ENCODE data around the gene TAS2R50.
"Not testable (repeated sequence)": the region's sequence is repeated elsewhere in the genome, so short reads cannot be mapped to it uniquely, and the experiment has no call there.

TAS2R50 gene, protein sequence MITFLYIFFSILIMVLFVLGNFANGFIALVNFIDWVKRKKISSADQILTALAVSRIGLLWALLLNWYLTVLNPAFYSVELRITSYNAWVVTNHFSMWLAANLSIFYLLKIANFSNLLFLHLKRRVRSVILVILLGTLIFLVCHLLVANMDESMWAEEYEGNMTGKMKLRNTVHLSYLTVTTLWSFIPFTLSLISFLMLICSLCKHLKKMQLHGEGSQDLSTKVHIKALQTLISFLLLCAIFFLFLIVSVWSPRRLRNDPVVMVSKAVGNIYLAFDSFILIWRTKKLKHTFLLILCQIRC

DNA sequence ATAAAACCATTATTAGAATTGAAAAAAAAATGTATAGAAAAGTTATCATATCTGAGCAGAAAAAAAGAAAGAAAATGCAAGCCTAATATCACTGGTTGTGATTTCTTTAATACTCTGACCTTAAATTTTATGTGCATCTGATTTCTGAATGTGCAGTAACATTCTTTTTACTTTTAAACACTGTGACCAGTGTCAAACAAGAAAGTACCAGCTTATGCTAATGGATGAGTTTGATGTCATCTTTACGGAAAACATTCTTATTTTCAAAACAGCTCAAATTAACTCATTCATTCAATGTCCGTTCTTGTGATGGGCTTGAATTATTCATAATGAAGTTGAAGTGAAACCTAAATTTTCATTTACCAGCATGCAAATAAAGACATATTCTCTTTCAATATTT lies at the start of gene TAS2R50:
TSS of gene TAS2R50 (minus strand) at position 101 of the 400 bp plus-strand sequence. CDS start at position 49, 52 bp downstream.
- no peak for DNase-seq

DNA sequence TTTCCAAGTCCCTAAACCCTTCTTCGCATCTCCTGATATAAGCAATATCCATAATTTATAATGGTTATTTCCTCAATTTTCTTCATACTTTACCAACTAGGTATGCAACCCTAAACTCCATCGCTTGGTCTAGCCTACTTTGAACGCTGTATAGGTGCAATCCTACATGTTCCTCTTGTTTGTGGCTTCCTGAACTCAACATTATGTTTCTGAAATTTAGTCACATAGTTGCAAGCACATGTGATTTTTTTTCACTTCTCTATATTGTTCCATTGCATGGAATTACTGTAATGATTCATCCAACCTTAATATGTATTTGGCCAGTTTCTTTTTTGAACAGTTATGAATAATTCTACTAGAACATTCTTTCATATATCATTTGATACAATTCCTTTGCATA lies 47.2 kb upstream of the TAS2R50 start:
- not testable (repeated sequence) for DNase-seq

DNA sequence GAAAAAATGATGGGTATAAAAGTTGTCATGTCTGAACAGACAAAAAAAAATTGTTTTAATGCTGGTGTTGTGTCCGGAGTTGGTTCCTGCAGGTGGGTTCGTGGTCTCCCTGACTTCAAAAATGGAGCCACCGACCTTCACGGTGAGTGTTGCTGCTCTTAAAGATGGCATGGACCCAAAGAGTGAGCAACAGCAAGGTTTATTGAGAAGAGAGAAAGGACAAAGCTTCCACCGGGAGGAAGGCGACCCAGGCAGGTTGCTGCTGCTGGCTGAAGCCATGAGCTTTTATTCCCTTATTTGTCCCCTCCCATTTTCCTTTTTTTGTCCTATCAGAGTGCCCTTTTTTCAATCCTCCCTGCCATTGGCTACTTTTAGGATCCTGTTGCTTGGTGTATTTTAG lies 44.6 kb upstream of the TAS2R50 start, which contains the start of gene TAS2R31:
TSS of gene TAS2R31 (minus strand) at position 101 of the 400 bp plus-strand sequence. CDS start at position 29, 72 bp downstream.
- no peak for DNase-seq

DNA sequence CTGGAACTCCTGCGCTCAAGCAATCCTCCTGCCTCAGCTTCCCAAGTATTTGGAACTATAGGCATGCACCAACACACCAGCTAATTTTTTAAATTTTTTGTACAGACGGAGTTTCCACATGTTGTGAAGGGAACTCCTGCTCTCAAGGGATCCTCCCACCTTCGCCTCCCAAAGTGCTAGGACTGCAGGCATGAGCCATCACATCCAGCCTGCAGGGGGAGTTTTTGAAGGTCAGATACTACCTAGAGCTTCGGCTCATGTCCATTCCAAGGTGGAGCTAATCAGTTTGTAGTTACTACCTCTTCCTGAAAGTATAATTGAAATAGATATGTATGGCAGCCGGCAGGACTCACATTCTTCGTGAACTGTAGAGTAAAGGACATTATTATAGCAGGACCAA lies 39.4 kb upstream of the TAS2R50 start:
- no peak for DNase-seq

DNA sequence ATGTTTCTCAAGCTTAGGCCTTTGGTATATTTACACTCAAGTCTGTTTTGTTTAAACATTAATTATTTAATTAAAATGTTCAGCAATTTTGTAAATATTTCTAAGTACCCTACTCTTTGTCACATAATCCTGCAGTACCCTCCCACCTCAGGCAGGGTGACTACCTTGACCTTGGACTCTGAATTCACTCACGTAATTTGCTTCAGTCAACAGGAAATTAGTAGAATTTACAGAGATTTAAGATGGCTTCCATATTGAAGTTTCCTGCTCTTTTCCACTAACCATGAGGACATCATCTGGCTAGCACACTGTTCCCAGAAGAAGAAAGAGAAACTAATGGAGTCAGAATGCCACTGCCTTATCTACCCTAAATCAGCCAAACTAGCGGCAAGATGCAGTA lies 36.7 kb upstream of the TAS2R50 start:
- DNase-seq = no peak

DNA sequence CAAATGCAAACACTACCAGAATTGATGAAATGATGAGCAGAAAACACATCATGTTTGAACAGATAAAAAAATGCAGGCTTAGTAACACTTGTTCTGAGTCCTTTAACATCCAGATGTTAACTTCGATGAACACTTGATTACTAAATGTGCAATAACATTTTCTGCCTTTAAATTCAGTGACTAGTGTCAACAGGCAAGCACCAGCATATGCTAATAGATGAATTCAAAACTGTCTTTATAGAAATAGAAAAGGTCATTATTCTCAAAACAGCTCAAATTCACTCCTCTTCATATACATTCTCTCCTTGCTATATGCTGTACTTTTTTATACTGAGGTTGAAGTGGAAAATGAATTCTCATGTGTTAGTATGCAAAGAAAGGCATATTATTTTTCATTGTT lies 35.8 kb upstream of the TAS2R50 start, which contains the start of gene TAS2R19:
TSS of gene TAS2R19 (minus strand) at position 101 of the 400 bp plus-strand sequence. CDS start at position 52, 49 bp downstream.
- DNase-seq = no peak

DNA sequence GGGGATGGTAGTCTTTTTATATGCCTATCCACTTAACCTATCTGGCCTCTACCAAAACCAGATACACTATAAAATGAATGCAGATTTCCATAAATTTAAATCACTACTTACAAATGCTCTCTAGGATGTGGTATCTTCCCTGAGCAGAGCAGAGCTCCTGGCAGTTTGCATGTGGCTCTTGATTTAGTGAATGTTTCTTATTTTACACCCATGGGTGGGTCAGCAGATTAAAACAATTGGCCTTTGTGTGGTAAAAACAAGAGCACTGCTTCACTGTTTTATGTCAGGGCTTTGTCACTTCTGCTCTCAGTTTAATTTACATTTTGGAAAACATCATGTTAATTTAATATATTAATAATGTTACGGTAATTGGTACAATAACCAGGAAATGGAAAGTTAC lies 30.2 kb upstream of the TAS2R50 start:
- no peak for DNase-seq

DNA sequence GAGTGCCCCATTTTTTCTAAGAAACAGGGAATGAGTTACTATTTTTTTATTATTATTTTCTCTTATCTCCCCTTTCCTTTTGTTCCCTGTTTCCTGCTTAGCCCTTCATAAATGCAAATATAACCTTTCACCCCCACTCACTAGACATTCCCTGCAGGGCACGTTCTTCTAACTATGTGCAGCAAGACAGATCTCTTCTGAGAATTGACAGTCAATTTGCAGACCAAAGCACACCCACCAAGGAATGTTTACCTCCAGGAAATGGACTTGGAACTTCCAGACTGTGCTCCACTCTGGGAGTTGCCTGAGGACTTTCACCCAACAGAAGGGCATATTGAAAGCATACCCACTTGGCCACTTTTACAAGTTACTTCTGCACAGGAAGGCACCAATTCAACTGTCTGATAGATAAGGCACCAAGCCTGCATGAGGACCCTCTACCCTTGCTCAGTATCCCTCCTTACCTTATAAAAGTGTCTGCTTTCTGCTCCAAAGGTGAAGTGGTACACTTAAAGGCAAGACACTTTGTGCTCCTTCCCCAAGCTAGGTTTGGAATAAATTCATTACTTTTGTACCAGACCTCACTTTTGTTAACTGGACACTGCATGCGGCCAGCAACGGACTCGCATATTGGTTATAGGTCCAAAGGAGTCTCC lies 29.2 kb upstream of the TAS2R50 start:
- no peak for DNase-seq

DNA sequence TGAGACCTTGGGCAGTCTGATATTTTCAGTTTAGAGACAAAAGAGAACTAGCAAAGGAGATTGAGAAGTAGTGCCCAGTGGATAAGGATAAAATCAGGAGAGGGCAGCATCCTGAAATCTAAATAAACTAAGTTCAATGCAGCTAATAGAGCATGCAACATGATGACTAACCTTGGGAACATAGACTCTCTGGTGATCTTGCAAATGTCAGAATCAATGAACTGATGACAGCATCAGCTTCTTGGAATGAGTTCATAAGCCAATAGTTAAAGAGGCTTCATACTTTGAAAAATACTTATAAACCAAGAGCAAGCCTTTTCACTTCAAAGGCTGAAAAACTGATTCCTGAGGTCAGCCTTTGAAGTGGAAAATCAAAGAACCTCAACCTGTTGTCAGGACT lies 27.5 kb upstream of the TAS2R50 start:
- no peak for DNase-seq

DNA sequence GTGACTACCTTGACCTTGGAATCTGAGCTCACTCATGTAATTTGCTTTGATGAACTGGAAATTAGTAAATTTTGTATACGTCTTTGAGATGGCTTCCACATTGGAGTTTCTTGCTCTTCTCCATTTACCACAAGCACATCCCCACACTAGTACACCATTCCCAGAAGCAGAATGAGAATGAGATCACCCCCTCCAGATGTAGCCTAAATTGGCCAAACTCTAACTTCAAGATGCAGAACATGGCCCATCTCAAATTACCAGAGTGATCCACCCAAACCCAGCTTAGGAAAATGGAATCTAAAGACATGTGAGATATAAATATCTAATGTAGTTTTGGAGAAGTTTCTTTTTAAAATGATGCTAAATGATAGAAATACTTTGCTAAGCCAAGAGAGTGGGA lies 20.9 kb upstream of the TAS2R50 start:
- no peak for DNase-seq

DNA sequence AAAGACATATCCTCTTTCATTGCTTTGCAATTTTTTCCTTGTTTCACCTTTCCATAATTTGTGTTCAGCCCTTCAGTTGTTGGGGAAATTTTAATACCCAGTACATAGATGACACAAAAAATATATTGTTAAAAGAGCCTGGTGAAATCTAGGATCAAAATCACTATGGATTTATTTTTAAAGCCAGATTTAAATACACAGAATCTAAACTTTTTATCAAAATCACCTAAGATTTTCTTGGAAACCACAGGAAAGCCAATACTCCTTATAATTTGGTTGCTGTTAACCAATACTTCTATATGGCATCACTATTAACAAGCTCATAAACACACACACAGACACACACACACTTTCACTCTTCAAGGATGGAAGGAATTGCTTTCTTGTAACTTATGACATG lies 11.5 kb upstream of the TAS2R50 start, which contains the start of gene TAS2R20:
TSS of gene TAS2R20 (minus strand) at position 101 of the 400 bp plus-strand sequence. CDS start 429 bp downstream, outside the sequence.
- no peak for DNase-seq

DNA sequence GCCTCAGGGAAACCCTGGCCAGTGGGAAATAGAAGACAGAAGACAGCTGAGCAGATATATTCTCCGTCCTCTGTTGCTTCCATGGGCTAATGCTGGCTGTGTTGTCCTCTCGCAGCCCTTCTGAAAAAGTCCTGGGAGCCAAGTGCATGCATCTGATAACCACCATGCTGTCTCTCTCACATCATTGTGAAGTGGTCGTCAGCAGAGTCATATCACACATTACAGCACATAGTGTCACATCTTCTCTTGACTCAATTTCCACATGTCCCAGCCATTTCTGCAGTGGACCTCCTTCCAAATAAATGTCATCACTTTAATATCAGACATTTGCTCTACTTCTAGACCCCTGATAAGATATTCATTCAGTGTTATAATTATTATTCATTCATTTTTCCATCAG lies 7.6 kb upstream of the TAS2R50 start:
- DNase-seq = no peak

DNA sequence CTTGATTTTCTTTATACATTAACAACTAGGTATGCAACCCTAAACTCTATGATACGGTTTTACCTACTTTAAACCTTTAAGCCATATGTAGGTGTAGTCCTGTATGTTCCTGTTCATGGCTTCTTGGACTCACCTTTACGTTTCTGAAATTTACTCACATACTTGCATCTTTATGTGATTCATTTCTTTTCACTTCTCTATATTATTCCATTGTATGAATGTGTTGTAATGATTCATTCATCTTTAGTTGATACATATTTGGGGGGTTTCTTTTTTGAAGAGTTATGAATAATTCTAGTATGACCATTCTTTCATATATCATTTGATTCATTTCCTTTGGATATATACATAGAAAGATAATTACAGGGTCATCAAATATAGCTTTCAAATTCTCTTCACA lies 2.4 kb upstream of the TAS2R50 start:
- no peak for DNase-seq

DNA sequence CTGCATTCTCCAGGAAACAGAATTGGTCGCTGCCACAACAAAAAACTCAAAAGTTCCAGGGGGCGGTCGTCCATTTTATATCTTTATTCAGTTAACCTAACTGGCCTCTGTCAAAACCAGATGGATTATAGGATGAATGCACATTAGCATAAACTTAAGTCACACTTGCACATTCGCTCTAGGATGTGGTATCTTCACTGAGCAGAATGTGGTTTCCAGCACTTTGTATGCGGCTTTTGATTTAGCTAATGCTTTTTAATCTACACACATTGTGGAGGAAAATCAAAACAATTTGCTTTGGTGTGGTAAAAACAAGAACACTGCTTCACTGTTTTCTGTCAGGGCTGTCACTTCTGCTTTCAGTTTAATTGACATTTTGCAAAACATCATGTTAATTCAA lies 4.5 kb downstream of the TAS2R50 start:
- DNase-seq = peak in 1 of 2 experiments; percentile 6

DNA sequence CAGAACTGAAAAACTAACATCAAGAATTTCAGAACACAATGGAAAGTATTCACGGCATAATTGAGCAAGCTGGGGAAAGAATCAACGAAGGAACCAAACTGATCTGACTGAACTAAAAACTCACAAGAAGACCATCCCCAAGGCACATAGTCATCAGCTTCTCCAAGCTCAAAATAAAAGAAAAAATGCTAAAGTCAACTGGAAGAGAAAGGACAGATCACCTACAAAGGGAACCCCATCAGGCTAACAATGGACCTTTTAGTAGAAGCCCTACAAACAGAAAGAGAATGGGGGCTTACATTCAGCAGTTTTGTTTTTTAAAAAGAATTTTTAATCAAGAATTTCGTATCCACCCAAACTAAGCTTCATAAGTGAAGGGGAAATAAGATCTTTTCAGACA lies 11.7 kb downstream of the TAS2R50 start:
- no peak for DNase-seq

DNA sequence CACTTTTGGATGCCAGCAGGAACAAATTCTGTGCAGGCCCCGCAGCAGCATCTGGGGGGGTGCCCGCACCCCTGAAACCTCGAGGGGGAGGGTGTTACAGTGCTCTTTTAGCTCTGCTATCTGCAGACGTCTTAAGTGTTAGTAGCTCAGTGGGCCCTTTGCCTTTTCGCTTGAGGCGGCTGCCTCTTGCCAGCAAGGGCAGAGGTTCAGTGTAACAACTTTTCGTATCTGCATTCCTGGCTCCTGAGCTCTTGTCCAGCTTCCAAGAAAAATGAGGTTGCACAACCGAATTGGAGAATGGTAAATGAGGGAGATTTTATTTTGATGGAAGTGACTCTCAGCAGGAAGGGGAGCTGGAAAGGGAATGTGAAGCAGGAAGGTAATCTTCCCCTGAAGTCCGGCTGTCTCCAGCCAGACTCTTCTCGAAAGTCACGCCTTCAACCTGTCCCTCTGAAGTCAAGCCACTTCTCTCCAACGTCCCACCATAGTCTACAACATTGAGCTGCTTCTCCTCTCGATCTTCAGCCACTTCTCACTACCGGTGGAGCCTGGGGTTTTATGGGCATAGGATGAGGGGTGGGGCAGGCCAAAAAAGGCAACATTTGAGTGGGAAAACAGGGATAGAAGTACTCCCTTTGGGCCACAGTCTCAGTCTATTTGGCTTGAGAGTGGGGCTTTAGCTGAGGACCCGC lies 17.8 kb downstream of the TAS2R50 start:
- DNase-seq = no peak

DNA sequence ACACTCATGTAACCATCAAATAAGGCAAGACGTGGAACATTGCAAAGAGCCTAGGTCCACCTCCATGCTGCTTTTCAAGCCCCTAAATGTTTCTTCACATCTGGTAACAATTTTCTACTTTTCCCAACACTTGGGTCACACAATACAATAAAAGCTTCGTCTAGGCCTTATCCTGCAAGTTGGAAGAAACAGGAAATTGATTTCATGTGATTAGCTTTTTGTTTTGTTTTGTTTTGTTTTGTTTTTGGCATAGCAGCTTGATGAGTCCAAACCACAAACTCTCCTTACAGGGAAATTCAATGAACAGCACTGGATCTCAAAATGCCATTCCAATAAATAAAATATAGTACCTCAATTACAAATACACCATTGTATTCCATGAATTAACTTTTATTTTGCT lies 19.3 kb downstream of the TAS2R50 start:
- DNase-seq = no peak

DNA sequence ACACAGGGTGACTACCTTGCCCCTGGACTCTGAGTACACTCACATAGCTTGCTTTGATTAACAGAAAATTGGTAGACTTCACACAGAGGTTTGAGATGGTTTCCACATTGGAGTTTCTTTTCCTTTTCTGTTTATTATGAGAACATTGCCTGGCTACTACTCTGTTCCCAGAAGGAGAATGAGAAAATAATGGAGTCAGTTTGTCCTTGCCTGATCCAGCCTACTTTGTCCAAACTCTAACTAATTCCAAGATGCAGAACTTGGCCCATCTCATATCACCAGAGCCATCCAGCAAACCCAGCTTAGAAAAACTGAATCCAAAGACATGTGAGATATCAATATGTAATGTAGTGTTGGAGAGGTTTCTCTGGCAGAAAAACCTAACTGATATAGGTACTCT lies 20.4 kb downstream of the TAS2R50 start:
- DNase-seq = no peak

DNA sequence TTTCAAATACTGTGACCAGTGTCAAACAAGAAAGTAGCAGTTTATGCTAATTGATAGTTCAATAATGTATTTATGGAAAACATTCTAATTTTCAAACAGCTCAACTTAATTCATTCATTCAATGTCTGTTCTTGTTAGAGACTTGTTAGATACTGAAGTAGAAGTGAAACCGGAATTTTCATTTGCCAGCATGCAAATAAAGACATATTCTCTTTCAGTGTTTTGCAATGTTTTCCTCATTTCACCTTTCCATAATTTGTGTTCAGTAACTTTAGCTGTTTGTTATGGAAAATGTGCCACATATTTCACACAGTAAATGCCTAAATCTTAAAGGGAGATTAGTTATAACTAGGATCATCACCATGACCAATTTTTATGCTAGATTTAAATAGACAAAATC lies 21.2 kb downstream of the TAS2R50 start:
- no peak for DNase-seq

DNA sequence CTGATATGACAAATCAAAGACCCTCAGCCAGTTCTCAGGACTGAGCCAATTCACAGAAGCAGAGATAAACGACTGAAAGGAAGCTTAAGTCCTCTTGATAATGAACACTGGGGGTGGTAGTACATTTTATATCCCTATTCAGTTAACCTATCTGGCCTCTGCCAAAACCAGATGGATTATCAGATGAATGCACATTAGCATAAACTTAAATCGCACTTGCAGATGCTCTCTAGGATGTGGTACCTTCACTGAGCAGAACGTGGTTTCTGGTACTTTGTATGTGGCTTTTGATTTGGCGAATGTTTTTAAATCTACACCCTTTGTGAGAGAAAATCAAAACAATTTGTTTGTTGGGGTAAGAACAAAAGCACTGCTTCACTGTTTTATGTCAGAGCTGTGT lies 26.5 kb downstream of the TAS2R50 start:
- no peak for DNase-seq

DNA sequence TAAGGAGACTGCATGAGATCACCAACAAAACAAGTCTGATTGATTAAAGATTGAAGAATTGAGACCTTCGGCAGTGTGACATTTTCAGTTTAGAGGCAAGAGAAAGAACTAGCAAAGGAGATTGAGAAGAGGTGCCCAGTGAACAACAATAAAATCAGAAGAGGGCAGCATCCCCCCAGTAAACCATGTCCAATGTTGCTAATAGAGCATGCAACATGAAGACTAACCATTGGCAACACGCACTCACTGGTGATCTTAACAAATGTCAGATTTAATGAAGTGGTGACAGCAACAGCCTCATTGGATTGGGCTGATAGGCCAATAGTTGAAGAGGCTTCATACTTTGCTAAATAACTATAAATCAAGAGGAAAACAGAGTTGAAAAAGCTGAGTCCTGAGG lies 26.9 kb downstream of the TAS2R50 start:
- DNase-seq = no peak

DNA sequence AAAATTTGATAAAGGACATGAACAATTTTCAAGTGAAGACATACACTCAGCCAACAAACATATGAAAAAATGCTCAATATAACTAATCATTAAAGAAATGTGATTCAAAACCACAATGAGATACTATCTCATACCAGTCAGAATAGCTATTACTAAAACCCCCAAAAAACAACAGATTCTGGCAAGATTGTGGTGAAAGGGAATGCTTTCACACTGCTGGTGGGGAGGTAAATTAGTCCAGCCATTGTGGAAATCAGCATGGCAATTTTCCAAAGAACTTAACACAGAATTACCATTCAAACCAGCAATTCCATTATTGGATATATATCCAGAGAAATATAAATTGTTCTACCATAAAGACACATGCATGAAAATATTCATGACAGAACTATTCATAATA lies 29.0 kb downstream of the TAS2R50 start:
- no peak for DNase-seq

DNA sequence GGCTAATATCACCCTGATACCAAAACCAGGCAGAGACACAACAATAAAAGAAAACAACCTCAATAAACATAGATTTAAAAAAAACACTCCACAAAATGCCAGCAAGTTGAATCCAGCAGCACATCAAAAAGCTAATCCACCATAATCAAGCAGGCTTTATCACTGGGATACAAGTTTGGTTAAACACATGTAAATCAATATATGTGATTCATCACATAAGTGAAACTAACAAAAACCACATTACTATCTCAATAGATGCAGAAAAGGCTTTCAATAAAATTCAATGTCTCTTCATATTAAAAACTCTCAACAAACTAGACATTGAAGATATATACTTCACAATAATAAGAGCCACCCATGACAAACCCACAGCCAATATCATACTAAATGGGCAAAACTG lies 30.6 kb downstream of the TAS2R50 start:
- no peak for DNase-seq

DNA sequence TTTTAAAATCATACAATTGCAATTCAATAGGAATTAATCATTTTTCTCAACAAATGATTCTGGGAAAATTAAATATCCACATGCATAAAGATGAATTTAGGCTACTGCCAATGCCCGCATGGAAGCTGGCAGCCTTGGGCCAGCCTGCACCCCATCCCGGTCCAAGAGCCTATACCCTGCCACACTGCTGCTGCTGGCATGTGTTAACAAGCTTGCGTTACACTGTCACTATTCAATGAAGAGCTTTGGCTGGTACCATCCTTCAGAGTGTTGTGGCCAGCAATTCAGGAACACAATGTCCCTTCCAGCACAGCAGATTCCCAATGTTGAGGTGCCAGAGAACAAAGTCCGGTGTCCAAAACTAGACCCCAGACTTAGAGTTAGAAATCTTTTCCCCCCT lies 34.1 kb downstream of the TAS2R50 start:
- no peak for DNase-seq
